ENCODE measurements around the gene CLECL1.

The CLECL1 gene

DNA sequence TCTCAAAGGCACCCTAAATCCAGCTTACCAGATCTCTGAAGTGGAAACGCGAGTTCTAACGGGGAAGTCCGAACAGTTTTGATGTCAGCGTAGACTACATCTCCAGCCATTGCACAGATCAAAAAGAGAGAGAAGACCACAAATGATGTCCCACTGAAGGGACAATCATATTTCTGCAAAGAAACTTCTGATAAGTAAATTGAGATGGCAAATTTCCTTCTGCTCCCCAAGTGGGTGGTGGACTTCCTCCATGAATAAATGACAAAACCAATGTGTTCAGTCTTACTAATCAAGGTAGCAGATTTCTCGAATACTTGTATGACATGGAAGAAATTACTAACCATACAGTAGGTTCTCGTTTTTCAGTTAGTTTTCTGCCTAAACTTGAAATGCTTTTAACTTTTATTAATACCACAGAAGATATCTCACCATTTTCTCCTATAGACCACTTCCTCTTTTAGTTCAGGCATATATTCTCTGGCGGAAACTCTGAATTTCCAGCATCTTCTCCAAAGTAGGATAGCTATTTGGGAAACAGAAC, at the start of gene CLECL1:
CLECL1 (minus strand) TSS at position 177 of the 541 bp plus-strand sequence.
- DNase-seq = no peak

GRCh38 chr12:9781360-9781759, 48.5 kb upstream of the CLECL1 start:
- no peak for DNase-seq

DNA sequence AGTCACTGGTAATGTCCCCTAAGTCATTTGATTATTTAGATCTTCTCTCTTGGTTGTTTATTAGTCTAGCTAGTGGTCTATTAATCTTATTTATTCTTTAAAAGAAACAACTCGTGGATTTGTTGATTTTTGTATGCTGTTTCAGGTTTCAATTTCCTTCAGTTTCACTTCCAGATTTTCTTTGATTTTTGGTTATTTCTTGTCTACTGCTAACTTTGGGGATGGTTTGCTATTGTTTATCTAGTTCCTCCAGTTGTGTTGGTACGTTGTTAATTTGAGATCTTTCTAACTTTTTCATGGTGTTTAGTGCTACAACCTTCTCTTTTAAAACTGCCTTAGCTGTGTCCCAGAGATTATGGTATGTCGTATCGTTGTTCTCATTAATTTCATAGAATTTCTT, 46.3 kb upstream of the CLECL1 start:
- DNase-seq = no peak

DNA sequence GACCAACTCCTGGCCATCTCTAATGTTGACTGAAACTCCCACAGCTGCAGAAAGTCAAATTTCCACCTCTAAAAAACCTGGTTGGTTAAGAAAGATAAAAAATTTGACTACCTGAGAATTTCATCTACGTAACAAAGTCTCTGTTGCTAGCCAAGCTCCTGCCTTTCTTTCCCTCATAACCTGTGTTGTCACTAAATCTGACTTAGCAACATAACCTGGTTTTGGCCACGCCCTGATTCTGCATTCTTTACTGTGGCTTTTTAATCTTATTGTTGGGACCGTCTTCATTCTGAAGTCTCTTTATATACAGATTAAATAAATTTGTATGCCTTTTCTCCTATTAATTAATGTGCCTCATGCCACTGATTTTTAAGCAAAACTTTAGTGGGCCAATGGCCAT, 43.9 kb upstream of the CLECL1 start:
- DNase-seq = no peak

DNA sequence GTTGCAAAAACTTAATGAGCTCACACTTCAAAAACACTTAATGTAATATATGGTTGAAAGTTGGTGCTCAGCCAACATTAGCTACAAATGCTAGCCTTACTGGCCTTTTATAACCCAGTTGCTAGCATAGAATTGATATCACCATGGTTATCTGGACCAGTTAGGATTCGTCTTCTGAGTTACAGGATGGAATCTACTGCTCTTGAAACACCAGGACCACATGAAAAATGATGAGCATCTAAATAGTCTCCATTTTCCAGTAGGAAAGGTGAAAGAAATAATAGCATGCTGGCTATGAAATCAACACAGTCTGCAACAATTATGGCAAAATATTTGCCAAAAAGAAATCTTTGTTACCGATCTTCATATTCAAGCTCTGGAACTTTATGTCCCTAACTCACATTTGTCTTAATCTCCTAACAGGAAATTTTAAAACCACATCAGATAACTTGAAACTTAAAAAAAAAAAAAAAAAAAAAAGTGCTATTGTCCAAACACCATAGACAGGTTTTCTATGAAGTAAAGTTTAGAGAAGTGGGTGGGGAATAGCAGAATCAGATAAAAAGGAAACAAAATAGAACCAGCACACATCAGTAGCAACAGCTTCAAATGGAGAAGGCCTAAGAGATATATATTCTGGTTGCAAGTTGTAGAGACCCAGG, 40.5 kb upstream of the CLECL1 start:
- DNase-seq = no peak

GRCh38 chr12:9763025-9763424, 30.1 kb upstream of the CLECL1 start:
- no peak for DNase-seq

DNA sequence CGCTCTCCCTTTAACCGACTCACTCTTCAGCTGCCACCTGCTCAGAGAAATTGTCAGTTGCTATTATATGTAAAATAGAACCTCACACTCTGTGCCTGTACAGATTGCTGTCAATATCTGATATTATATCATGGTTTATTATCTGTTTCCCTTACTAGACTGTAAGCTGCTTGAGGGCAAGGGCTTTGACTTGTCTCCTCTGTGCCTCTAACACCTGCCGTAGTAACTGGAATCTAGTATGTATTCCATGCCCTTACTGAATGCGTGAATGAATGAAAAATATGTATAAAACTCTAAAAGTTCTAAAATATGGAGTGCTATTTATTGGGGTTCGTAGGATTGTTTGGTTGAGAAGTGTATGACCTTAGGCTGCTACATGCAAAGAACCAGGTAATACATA, 29.5 kb upstream of the CLECL1 start:
- DNase-seq = no peak

DNA sequence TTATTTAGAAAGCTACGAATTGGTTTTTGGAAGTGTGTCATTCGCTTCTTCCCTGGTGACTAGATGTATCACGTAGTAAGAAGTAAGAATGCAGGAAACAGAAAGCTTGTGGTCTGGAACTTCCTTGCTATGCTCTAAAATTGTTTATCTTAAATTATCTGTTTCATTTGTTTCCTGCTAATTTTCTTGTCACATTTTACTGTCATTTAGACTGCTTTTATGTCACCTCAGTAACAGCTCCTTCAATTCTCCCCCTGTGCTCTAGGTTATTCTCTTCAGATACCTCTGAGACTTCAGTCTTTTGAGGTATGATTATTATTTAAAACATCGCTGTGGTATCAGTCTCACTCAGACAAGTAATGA, 28.5 kb upstream of the CLECL1 start:
- no peak for DNase-seq

- DNase-seq = no peak
Observed at GRCh38 chr12:9760699-9761418, 28.0 kb upstream of the CLECL1 start, which contains the start of gene CD69. Gene CD69 (minus strand): TSS chr12:9760901. CDS start chr12:9760820, 81 bp downstream.

DNA sequence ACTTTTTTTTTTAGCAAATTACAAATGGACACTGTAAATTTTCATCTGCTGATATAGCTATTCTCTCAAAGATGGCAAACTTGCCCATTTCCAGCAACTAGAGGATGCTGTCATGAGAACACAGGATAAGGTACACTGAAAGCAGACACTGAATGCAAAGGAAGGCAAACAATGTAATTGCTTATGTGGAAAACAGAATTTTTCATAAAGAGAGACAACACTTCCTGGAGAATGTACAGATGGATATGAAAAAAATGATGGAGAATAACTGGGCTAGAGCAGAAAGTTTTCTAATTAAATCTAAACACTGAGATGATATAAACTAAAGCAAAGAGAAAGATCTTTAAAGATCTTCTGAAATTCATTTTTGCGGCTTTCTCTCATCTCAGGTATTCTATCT, 27.2 kb upstream of the CLECL1 start:
- DNase-seq = no peak

GRCh38 chr12:9759694-9760093, 26.8 kb upstream of the CLECL1 start:
- no peak for DNase-seq

DNA sequence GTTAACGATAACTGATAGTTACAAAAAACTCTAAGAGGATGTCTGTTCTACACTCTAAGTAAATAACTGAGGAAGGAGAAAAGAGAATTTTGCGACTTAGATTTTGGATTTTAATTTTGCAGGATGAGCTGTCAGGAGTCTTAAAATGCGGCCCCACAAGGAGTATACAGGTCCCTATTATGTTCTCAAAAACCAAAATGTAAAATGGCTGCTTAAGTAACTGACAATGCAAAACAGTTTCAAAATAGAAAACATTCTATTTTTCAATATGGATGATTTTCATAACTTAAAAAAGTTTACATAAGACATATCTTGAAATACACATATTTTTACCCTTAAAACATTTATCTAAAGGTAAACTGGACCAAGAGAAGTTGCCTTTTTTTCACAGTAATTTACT, 25.2 kb upstream of the CLECL1 start:
- DNase-seq = no peak

DNA sequence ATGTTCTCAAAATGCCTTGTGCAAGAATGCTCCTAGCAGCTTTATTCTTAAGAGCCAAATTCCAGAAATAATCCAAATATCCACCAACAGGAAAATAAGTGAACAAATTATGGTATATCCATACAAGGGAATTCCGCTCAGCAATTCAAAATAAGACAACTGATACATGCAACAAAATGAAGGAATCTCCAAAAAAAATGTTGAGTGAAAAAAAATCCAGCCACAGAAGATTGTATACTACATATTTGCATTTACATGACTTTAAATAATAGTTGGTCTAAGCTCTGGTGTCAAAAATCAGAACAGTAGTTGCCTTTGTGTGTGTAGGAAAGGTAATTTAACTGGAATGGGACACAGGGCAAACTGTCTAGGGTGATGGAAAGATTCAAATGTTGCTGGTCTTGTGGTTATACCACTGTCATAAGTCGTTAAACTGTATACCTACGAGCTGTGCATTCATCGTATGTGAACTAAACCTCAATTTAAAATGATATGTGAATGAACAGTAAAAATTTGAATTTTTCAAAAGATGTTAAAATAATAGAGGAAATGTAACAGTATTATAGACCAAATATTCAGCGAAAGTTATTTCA, 24.6 kb upstream of the CLECL1 start:
- no peak for DNase-seq

- DNase-seq = no peak
Observed at GRCh38 chr12:9756706-9757105, 23.8 kb upstream of the CLECL1 start.

GRCh38 chr12:9756170-9756569, 23.3 kb upstream of the CLECL1 start:
- no peak for DNase-seq

DNA sequence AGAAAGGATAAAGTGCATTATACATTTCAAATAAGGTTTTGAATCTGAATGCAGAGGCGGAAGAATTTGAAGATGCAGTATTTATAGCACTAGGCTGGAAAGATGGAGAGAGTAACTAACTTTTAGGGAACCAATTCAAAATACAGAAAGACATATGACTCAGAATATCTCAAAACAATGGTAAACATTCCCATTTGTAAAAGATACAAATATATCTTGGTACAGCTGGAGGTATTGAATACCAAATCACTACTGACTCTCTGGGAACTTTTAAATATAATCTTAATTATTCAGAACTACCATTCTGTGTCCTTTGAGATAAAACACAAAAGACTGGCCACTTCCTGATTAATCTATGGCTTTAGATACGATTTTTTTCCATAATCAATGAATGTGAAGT, 22.7 kb upstream of the CLECL1 start:
- no peak for DNase-seq

DNA sequence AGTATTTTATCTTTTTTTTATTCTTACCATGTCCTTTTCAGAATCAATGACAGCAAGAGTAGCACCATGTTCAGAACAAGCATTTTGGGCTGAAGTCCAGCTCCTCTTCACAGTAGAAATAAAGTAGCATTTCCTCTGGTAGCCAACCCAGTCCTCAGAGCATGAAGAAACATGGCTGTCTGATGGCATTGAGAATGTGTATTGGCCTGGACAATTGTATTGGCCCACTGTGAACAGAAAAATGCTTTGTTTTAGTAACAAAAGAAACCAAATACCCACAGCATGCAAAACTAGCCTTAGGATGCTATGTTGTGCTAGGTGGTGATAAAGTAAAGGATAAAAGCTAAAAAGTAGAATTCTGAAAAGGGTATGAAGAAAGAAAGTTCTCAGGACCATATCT, 22.1 kb upstream of the CLECL1 start:
- no peak for DNase-seq

- DNase-seq = no peak
Observed at GRCh38 chr12:9754099-9754927, 21.4 kb upstream of the CLECL1 start.

DNA sequence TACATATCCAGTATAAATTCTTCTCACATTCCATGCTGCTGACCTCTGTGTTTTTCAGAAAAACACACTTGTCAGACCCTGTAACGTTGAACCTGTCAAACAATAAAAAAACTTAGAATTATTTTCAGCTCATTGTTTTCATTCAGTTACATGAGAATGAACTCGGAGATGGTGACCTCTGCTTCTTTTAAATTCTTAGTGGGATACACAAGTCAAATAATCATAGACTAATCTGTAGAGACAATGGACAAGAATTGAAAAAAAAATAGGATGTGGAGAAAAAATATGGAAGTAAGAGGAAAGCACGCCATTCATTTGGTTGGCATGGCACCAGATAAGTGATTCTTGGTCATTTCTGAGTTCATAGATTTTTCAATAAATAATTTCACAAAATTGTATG, 20.6 kb upstream of the CLECL1 start:
- DNase-seq = no peak

GRCh38 chr12:9753073-9753472, 20.2 kb upstream of the CLECL1 start:
- DNase-seq = no peak

DNA sequence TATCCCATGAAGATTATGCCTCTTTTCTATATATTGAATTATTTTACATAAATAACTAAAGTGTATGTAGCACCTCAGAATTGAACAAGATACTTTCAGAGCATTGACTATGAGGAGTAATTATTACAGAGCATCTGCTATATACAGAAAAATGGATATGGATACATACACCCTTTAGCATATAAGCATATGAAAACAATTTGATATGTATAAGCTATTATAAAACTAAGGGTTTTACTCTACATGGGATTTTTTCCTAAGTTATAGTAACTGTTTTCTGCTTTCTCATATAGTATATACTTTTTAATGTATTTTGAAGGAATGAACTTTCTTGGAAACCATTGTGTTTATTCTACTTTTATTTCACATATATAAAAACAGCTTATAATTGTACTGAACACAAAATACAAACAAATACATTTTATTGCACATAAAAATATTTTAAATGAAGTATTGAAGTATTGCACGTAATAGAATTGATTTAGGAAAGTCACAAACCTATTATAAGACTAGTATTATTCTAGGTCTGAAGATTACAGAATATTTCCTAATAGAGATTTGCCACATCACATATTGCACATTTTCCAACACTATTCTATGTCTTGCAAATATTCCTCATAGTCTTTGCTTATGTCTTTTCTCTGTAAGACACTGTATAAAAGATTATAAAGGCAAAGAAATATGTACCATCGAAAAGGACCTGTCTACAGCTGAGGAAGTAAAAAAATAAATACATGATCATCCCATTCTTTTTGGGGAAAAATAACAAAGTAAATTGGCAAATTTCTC, 19.4 kb upstream of the CLECL1 start:
- DNase-seq = no peak

All from HCEC 1CT (cell line).